Stimulated activated CD4-positive, alpha-beta T cell treated with anti-CD3 and anti-CD28 coated beads, Interleukin-12 subunit alpha, Interleukin-12 subunit beta, amount 100 ng/mL, for 24 hours (primary cell): ENCODE results near the gene PRIM1.
"Not testable (repeated sequence)": the region's sequence is repeated elsewhere in the genome, so short reads cannot be mapped to it uniquely, and the experiment has no call there.

Experiments used
- DNase-seq, 2 experiments: peaks; one replicate each; pipeline ENCODE4 v3.0.0-alpha.2; 2020; ENCODE audit warnings: low read depth in 2 of 2

Gene PRIM1

DNA sequence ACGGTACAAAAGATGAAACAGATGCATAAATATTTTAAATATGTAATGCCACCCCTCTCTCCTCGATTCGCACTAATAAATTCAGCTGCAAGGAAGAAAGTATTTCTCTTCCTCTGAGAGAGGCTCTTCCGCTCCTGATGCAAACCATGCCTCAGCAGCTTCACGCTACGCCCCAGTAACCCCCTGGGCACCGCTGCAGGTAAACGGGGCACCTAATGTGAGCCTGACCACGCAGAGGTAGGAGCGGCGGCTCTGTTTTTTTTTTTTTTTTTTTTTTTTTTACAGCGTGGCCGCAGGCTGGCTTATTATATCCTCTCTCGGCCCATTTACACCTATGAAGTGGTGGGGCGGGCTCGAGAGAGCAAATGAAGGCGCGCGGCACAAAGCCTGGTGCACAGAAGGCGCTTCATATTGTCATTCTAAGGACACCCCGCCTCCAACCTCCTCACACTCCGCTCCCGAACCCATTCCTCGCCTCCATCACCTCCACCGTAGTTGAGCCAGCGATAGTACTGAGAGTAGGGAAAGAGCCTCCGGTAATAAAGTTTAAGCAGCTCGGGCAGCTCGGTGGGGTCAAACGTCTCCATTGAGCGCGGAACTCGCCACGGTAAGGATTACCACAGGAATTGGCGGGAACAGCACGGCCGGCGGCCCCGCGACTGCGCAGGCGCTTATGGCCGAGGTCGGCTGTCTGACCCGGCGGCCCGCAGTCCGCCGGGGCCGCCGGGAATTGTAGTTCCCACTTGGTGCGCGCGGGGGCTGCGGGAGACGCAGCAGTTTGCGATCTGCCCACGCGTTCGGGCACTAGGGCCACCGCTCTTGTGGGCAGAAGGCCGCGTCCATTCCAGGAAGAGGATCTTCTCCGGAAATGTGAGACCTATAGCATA, at the start of gene PRIM1:
Gene PRIM1, minus strand, starts transcription at position 612 of the 887 bp plus-strand sequence. Its CDS starts 25 bp downstream, at position 587.
- peak; percentile 76 to 91 for DNase-seq

DNA sequence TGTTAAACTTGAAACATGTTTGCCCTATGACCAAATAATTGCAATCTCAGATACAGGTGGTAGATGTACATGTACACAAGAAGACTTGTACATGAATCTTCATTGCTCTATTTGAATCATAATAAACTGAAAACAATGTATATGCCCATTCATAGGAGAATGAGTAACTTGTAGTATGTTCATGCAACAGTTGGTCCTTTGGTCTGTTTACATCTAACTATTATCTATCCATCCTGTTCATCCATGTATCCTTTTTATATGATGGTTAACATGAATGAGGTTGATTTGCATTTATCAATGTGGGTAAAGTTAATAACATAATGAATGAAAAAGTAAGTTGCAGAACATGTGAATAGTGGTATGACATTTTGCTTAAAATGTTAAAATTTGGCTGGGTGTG, 48.1 kb upstream of the PRIM1 start:
- DNase-seq, result no peak

DNA sequence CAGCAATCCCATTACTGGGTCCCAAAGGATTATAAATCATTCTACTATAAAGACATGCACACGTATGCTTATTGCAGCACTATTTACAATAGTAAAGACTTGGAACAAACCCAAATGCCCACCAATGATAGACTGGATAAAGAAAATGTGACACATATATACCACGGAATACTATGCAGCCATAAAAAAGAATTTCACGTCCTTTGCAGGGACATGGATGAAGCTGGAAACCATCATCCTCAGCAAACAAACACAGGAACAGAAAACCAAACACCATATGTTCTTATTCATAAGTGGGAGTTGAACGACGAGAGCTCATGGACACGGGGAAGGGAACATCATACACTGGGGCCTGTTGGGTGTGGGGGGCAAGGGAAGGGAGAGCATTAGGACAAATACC, 47.2 kb upstream of the PRIM1 start:
- DNase-seq, result not testable (repeated sequence)

DNA sequence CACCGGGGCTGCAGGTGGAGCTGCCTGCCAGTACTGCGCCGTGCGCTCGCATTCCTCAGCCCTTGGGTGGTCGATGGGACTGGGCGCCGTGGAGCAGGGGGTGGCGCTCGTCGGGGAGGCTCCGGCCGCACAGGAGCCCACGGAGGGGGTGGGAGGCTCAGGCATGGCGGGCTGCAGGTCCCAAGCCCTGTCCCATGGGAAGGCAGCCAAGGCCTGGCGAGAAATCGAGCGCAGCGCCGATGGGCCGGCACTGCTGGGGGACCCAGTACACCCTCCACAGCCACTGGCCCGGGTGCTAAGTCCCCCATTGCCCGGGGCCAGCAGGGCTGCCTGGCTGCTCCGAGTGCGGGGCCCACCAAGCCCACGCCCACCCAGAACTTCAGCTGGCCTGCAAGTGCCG, 43.7 kb upstream of the PRIM1 start:
- DNase-seq, result not testable (repeated sequence)

DNA sequence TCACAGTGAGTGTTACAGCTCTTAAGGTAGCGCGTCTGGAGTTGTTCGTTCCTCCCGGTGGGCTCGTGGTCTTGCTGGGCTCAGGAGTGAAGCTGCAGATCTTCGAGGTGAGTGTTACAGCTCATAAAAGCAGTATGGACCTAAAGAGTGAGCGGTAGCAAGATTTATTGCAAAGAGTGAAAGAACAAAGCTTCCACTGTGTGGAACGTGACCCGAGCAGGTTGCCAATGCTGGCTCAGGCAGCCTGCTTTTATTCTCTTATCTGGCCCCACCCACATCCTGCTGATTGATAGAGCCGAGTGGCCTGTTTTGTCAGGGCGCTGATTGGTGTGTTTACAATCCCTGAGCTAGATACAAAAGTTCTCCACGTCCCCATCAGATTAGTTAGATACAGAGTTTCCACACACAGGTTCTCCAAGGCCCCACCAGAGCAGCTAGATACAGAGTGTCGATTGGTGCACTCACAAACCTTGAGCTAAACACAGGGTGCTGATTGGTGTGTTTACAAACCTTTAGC, 43.0 kb upstream of the PRIM1 start:
- DNase-seq, result not testable (repeated sequence)

DNA sequence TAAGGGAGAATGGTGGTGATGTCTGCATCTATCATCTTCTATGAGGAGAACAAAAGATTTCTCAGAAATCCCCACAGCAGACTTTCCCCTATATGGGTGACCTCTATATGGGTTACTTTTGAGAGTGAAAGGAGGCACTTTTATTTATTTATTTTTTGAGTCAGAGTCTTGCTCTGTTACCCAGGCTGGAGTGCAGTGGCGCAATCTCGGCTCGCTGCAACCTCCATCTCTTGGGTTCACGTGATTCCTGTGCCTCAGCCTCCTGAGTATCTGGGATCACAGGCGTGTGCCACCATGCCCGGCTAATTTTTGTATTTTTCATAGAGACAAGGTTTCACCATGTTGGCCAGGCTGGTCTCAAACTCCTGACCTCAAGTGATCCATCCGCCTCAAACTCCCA, 41.0 kb upstream of the PRIM1 start:
- DNase-seq, result not testable (repeated sequence)

DNA sequence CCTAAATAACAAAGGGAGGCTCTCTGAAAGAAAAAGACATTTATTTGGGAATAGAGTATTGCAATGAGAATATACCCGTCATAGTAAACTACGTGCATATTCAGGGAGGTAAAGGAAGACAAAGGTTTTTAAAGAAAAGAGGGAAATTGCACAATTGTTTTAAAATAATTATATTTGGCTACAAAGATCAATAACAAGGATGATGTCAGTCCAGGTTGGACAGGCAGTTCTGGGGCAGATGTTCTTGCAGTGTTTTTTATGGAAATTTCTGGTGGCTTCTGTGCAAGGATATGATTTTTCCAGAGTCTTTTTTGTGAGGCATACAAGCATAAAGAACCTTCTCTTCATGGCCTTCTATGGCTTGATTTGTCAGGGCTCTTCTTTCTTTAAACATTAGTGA, 40.6 kb upstream of the PRIM1 start:
- DNase-seq, result no peak

DNA sequence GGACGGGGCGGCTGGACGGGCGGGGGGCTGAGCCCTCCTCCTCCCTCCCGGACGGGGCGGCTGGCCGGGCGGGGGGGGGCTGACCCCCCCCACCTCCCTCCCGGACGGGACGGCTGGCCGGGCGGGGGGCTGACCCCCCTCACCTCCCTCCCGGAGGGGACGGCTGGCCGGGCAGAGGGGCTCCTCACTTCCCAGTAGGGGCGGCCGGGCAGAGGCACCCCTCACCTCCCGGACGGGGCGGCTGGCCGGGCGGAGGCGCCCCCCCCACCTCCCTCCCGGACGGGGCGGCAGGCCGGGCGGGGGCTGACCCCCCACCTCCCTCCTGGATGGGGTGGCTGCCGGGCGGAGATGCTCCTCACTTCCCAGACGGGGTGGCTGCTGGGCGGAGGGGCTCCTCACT, 37.3 kb upstream of the PRIM1 start:
- DNase-seq, result not testable (repeated sequence)

DNA sequence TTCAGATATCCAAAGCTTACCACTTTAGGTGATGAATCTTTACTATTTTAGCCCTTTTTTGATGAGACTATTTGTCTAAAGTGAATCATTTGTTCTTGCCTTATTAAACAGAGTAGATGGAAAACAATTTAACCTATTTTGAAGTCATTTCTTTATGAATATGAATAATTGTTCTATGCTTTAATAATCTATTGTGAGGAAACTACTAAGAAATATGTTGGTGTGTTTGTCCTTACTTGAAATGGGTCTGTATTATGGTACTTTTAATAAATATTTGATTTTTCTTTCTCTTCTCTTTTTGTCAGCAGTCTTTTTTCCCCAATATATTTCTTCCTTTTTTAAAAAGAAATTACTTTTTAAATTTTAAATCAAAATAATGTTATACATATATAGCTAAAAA, 35.4 kb upstream of the PRIM1 start:
- DNase-seq, result no peak

DNA sequence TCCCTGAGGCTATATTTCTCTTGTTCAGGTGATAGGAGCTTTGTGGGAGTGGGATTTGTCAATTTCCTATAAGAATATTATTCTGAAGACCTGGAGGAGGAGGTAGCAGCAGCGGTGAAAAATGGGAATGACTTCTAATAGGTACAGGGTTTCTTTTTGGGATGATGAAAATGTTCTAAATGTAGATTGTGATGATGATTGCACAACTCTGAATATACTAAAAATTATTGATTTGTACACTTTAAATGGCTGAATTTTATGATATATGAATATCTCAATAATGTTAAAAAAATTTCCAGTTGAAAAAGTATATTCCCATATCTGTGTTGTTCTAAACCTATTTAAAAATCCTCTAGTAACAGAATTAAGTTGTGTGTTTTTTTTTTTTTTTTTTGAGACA, 33.8 kb upstream of the PRIM1 start:
- no peak for DNase-seq

DNA sequence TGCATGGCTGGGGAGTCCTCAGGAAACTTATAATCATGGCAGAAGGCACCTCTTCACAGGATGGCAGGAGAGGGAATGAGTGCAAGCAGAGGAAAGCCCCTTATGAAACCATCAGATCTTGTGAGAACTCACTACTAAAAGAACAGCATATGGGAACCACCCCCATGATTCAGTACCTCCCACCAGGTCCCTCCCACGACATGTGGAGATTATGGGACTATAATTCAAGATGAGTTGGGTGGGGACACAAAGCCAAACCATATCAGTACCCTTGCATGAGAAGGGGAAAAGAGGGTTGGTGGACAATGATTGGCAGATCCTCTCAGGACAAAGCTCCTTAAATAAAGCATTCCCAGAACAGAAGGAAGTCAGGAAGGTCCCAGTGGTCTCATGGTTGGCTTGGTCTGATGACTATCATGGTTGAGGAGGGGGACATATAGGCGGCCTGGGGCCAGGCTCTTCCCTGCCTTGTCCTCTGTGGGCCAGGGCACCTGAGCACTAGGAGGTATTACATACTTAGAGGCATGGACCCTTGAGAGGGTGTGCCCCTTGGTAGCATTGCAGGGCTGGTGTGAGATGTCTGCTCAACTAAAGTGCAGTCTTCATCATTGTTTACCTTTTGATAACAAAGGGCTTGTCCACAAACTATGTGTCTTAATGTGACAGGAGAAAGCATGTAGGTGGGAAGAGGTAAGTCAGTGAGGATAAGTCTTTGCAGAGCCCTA, 33.2 kb upstream of the PRIM1 start:
- no peak for DNase-seq

DNA sequence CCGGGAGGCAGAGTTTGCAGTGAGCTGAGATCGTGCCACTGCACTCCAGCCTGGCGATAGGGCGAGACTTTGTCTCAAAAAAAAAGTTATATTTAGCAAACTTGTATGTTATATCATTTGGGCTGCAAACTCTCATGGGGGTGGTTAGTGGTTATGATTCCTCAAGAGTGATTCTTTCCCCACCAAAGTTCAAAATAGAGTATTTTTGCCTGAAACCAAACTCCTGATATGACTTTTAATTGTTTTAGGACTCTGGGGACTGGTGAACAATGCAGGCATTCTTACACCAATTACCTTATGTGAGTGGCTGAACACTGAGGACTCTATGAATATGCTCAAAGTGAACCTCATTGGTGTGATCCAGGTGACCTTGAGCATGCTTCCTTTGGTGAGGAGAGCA, 29.6 kb upstream of the PRIM1 start:
- DNase-seq, result no peak

DNA sequence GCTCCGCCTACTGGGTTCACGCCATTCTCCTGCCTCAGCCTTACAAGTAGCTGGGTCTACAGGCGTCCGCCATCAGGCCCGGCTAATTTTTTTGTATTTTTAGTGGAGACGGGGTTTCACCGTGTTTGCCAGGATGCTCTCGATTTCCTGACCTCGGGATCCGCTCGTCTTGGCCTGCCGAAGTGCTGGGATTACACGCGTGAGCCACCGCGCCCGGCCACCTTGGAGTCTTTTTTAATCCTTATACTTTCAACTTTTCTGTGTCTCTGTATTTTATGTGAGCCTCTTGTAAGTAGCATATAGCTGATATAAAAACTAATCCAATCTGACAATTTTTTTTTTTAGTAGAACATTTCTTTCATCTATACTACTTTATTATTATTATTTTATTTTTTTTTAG, 26.6 kb upstream of the PRIM1 start:
- no peak for DNase-seq

DNA sequence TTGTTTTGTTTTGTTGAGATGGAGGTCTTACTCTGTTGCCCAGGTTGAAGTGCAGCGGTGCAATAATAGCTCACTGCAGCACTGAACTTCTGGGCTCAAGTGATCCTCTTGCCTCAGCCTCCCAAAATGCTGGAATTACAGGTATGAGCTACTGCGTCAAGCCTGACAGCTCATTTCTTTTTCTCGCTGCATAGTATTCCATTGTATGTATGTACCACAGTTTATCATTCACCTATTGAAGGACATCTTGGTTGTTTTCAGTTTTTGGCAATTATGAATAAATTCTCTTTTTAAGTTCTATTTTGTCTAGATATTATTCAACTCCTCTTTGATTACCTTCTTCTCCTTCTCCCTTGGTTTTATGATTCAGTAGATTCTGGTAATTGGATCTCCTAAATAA, 24.5 kb upstream of the PRIM1 start:
- DNase-seq, result no peak

DNA sequence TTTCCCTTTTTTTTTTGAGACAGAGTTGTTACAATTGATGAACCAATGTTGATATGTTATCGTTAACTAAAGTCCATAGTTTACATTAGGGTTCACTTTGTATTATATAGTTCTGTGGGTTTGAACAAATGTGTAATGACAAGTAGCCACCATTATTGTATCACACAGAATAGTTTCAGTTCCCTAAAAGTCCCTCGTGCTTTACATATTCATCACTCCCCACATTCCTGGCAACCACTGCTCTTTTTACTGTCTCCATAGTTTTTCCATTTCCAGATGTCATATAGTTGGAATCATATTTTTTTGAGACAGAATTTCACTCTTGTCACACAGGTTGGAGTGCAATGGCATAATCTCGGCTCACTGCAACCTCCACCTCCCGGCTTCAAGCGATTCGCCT, 23.5 kb upstream of the PRIM1 start:
- no peak for DNase-seq

DNA sequence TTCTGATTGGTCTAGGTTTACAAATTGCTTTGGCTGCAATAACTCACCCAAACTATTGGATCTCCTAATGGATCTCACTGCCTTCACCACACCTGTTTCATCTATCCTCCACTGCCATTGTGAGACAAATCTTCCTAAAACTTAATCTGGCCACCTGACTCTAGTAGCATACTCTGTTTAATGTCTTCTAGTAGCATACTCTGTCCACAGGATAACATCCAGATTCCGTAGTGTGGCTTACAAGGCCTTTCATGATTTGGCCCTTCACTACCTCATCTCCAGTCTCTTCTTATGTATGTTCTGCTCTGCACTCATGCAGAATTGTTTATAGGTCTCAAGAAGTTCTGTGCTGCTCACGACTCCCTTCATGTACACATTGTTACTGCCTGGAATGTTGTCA, 21.0 kb upstream of the PRIM1 start:
- DNase-seq, result no peak

DNA sequence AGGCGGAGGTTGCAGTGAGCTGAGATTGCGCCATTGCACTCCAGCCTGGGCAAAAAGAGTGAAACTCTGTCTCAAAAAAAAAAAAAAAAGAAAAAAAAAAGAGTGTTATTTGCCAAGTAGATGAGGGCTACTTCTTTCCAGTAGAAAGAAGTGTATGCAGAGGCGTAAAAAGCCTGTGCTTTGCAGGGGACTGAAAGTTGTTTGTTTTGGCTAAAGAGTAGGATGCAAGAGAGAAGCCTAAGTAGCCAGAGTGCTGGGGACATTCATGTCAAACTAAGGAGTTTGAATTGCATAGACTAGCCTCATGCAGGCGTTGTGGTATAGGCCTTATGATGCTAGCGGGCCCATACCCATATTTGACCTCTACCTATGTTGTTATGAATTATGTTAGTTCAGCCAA, 20.5 kb upstream of the PRIM1 start:
- no peak for DNase-seq

DNA sequence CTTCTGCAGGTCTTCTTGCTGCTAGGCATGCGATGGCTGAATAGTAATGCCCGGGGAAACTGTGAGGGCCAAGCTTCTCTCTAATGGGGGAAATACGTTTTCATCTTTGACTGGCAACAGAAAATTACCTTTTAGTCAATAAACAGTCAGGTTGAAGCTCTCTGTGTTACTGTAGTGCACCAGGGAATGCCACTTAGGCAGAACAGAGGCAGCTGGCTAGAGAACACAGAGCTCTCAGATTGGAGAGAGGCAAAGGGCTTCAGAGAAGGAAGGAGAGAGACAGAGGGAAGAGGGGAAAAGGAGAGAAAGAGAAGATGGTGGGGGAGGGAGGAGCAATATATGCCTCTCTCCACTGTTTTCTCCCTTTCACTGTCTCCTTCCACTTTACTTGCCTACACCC, 17.7 kb upstream of the PRIM1 start:
- no peak for DNase-seq

DNA sequence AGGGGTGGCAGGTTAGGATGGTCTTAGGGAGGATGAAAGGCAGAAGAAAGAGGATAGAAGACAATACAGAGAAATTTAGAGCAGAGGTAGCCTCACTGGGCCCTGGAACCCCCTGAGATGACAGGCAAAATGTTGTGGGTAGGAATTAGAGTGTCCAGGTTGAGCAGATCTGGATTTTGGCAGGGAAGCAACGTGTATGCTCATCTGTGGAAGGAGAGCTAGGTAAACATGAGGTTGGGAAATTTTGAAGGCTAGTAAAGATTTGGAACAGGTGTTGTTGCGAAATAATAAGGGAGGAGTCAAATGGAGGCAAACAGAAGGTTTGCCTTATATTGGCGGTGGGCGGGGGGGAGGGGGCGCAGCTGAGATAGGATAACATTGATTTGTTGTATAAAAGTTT, 16.3 kb upstream of the PRIM1 start:
- DNase-seq, result no peak

DNA sequence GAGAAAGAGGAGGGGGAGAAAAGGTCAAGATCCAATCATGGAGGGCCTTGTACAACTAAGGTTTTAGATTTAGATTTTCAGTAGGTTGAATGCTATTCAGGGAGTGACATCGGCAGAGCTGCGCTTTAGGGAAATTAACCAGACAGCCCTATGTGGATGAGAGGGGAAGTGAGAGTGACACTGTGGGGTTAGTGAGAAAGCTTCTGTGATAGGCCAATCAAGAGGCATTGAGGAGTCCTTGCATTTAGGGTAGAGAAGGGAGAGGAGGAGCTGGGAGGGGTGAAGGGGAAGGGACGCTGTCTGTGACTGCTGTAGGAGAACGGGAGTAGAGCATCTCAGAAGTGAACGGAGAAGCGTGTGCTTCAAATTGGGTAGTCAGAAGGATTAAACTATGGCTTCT, 14.4 kb upstream of the PRIM1 start:
- DNase-seq, result no peak

DNA sequence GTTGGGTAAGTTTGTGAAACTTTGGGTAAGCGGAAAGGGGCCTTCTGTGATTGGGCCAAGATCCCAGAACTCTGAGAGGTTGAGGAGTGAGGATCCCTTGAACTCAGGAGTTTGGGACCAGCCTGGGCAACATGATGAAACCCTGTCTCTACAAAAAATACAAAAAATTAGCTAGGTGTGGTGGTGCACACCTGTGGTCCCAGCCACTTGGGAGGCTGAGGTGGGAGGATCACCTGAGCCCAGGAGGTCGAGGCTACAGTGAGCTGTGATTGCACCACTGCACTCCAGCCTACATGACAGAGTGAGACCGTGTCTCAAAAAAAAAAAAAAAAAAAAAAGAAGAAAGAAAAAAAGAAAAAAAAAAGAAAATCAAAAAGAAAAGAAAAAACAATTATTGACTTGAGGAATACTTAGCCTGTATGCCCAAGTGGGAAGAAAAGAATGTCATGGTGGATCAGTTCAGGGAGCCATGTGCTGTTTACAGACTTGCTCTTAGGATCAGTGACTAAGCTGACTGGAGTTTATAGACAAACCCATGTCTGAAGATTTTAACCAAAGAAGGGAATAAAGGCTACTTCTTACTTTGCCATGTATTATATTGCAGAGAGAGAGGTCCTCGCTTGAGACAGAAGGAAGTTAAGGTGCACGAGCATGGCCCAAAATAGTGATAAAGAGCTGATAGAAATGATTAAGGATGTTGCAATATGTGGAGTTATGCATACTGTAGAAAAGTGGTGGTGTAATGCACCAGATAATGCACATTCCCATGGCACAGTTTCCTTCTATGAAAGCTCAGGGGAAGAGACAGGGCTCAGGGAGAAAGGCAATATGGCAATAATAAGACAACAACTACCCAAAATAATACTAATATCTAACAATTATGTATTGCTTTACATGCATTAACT, 11.9 kb upstream of the PRIM1 start:
- DNase-seq, result no peak

DNA sequence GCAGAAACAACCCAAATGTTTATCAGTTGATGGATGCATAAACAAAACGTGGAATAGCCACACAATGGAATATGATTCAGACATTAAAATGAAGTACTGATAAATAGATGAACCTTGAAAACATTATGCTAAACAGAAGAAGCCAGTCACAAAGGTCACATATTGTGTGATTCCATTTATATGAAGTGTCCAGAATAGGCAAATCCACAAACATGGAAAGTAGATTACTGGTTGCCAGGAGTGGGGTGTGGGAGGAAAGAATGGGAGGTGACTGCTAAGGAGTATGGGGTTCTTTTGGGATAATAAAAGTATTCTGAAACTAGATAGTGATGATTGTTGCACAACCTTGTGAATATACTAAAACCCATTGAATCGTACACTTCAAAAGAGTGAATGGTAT, 9.7 kb upstream of the PRIM1 start:
- no peak for DNase-seq
